Mesangial cell (primary cell): ENCODE results near the gene RNASE7. TPM values are rescaled to one million over a fixed set of nuclear protein-coding genes. Genes with fewer than 3 reads are reported as not detected.

Experiments
- total RNA-seq: library from RNA; depleted of rRNA; stranded (reverse); fragments of >200 nt; gene quantifications from 2 replicates; pipeline ENCODE4 v1.2.3, GENCODE V29; 2015

The RNASE7 gene
- not detected in 2 replicates for total RNA-seq

DNA sequence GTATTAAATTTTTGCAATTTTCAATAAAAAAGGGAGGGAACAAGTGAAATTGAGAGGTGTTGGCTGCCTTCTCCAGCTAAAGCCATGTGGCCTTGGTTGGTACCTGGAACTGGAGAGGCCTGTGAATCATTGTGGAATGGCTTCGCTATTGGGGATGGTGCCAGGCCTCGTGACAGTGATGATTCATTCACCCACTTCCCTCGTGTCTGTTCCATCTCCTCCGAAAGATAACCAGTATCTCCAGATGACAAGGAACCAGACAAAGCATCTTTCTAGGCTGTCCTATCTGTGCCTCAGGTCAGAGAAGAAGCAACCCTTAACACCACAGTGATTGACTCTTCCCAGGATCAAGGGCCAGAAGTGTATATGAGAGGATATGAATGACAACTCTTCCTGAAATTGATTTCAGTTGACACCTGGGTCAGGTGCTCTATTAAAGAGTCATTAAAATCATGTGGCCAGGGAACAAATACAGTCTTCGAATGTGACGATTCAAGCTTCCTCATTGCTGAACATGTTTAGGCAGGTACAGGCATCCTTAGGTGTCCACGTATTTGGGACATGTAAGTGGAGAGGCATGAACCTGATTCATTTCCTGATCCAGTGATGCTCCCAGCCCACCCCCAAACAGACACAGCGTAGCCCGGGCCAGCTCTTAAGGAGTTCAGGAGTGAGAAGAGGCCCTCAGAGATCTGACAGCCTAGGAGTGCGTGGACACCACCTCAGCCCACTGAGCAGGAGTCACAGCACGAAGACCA is at the start of gene RNASE7:
TSS of gene RNASE7 (plus strand) at position 687 of the 758 bp plus-strand sequence. CDS start 631 bp downstream, outside the sequence.

DNA sequence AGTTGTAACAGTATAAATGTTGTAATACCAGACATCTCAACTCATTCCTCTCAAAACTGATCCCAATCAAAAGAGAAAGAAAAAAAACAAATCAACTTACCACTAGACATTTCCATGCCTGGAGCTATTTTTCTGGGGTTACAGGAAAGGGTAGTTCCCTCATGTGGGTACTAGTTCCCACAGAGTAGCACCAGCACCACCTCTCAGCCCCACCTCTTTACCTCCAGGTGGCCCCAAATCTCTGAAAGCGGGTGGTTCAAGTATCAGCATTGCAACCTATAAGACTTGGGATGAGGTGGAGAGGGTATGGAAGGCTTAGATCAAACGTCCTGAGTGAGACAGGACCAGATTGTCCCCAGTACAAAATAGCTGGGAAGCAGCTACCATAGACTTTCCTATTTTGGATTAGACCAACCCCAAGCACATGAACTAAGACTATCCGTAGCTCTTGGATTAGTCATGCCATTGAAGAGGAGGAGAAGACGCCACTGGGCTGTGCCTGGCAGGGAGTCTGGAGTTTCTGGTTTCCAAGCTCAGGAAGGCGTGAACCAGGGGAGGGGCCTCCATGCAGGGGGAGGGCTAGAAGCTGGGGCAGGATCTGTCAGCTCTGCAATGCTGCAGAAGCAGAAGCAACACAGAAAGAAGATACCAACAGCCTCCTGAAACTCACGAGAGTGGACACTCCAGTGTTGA is 43.3 kb upstream of the RNASE7 start, which contains the start of gene SLC39A2:
TSS of gene SLC39A2 (plus strand) at position 620 of the 693 bp plus-strand sequence. CDS start 154 bp downstream, outside the sequence.

DNA sequence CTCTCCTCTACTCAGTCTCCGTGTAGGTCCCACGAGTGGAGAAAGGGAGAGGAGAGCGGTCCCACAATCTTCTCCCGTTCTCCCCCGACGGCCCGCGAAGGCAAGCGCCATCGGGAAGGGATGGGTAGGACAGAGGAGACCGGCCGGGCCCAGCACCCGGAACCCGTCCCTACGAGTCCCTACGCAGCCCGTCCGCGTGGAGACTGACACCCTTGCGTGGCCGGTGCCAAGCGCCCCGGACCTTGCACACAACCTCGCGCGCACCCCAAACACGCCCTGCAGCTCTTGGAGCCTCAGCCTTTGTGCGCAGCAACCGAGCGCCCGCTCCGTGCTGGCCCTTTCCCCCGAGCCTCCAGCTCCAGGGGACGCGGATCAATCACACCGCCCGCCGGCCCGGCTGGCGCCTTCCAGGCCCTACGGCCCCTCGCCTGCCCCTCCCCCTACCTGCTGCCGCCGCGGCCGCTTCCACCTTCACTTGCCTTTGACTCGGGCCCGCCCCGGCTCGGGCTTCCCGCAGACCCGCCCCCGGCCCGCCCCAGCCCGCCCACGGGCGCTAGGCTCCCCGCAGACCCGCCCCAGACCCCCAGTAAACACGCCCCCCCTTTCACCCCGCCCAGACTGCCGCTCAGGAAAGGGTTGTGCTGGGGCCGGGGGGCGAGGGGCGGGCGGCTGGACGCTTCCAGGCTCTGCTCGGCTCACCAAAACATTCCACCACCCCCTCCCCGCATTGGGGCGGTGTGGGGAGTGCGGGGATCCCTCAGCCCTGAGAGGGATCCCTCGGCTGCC is 17.4 kb upstream of the RNASE7 start, which contains the start of gene NDRG2:
TSS of gene NDRG2 (minus strand) at position 477 of the 786 bp plus-strand sequence. CDS start 1,746 bp downstream, outside the sequence.

GRCh38 chr14:21029917-21030316 is 12.2 kb upstream of the RNASE7 start, which contains the start of gene TPPP2:
TPPP2 (plus strand) TSS chr14:21030217; CDS start chr14:21030582, 365 bp downstream.

DNA sequence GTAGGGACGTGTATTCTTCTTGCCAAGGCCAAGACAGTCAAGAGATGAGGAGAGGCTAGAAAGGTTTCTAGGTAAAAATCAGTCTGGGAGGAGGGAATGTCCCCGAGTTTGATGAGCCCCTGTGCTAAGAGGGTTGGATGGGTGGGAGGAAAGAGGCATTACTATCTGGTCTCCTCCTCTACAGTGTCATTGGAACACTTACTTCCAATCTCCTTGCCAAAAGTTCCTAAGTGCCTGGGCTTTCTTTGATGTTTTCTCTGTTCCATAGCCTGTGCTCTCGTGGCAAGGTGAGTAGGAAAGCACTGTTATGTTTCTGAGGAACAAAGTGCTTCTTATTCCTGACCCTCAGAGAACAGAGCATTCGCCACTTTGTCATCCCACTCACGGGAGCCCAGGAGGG is 7.5 kb upstream of the RNASE7 start, which contains the start of gene RNASE13:
TSS of gene RNASE13 (minus strand) at position 101 of the 400 bp plus-strand sequence. CDS start 519 bp downstream, outside the sequence.

DNA sequence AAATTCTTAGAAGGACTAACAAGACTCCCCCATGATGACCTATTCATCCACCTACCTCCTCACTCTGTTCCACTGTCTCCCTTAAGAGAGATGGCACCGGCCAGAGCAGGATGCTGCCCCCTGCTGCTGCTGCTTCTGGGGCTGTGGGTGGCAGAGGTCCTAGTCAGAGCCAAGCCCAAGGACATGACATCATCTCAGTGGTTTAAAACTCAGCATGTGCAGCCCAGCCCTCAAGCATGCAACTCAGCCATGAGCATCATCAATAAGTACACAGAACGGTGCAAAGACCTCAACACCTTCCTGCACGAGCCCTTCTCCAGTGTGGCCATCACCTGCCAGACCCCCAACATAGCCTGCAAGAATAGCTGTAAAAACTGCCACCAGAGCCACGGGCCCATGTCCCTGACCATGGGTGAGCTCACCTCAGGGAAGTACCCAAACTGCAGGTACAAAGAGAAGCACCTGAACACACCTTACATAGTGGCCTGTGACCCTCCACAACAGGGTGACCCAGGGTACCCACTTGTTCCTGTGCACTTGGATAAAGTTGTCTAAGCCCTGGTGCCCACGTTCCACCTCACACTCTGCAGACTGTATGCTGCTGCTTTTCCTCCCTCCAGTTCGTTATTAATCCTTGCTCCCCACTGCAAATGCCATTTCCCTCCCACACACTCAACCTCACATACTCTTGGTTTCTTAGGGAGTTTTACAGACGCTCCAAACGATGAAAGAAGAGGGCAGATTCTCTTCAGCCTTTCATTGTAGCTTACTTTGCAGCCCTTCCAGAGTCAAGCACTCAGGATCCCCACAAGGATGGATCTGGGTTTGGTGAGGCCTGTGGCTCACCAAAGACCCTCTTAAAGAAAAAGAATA is 15.9 kb downstream of the RNASE7 start, which contains the start of gene RNASE8:
TSS of gene RNASE8 (plus strand) at position 20 of the 873 bp plus-strand sequence. CDS start at position 91, 71 bp downstream.

GRCh38 chr14:21070083-21070609 is 28.0 kb downstream of the RNASE7 start, which contains the start of gene ARHGEF40:
ARHGEF40 (plus strand) TSS chr14:21070304; CDS start chr14:21070397, 93 bp downstream.

Other genes with a start within 250 kb of the RNASE7 start
- not detected in 2 replicates for gene RNASE1, start 239.5 kb upstream of the RNASE7 start, total RNA-seq
- not detected in 2 replicates for gene RNASE3, start 151.0 kb upstream of the RNASE7 start, total RNA-seq
- not detected in 2 replicates for gene RNASE2, start 86.9 kb upstream of the RNASE7 start, total RNA-seq
- 59.5 and 98.1 TPM in 2 replicates for gene METTL17, start 52.4 kb upstream of the RNASE7 start, total RNA-seq
- not detected in 2 replicates for gene SLC39A2, start 43.1 kb upstream of the RNASE7 start, total RNA-seq
- 2.4 and 8.6 TPM in 2 replicates for gene NDRG2, start 17.3 kb upstream of the RNASE7 start, total RNA-seq
- gene TPPP2, start 12.1 kb upstream of the RNASE7 start, total RNA-seq: not detected in 2 replicates
- gene RNASE13, start 7.6 kb upstream of the RNASE7 start, total RNA-seq: not detected in 2 replicates
- gene RNASE8, start 15.5 kb downstream of the RNASE7 start, total RNA-seq: not detected in 2 replicates
- 39.8 and 47.3 TPM in 2 replicates for gene ARHGEF40, start 27.9 kb downstream of the RNASE7 start, total RNA-seq
- gene ZNF219, start 56.3 kb downstream of the RNASE7 start, total RNA-seq: 10.4 and 26.1 TPM in 2 replicates
- not detected in 2 replicates for gene TMEM253, start 58.7 kb downstream of the RNASE7 start, total RNA-seq
- not detected in 2 replicates for gene OR5AU1, start 113.7 kb downstream of the RNASE7 start, total RNA-seq
- 443 and 591 TPM in 2 replicates for gene HNRNPC, start 227.1 kb downstream of the RNASE7 start, total RNA-seq
- not detected in 2 replicates for gene RPGRIP1, start 237.7 kb downstream of the RNASE7 start, total RNA-seq